Superior temporal gyrus (tissue), 1 donor: ENCODE measurements around the gene TBL1X.
A peak's percentile ranks its signal among the peaks of the same experiment; 100 is the strongest.

Experiments used
- DNase-seq: peaks from one replicate; pipeline ENCODE4 v3.0.0-alpha.2; 2016; ENCODE audit errors: extremely low spot score

TBL1X gene

DNA sequence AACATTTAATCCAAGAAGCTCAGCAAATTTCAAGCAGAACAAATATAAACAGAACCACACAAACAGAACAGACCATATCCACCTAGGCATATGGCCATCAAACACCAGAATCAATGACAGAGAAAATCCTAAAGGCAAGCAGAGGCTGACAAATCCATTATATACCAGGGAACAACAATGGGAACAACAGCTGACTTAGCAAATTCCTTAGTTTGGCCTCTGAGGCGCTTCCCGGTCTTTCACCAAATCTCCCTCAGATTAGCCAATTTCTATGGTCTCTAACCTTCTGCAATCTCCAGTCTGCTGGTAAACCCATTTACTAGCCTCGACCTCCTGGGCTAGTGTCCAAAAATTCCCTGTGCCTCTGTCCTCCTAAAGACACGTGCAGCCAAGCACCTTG, 241.6 kb downstream of the TBL1X start:
- DNase-seq: no peak

- DNase-seq: no peak
These were observed 242.6 kb downstream of the TBL1X start for GRCh38 chrX:9707306-9708033.

DNA sequence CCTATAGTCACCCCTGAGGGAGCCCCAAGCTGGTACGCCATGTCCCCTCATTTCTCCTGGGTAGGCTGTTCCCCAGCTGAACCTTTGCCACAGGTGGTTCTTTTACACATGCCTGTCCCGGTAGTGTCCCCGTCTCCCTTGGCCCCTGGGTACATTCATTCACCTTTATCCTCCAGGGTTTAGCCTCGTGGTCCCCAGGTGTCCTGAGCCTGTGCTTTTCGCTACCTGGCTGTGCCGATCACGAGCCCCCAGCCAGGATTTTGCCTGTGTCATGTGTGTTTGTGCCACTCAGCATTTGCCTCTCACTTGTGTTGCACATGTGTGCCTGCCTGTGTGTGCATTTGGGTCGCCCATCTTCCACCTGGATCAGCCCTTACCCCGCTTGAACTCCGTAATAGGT, 243.2 kb downstream of the TBL1X start:
- no peak for DNase-seq

GRCh38 chrX:9708923-9709553, 244.2 kb downstream of the TBL1X start:
- DNase-seq: peak; percentile 81

- DNase-seq: no peak
These were observed 245.5 kb downstream of the TBL1X start for GRCh38 chrX:9710332-9710731.

GRCh38 chrX:9717376-9717775, 252.5 kb downstream of the TBL1X start:
- DNase-seq: no peak

- DNase-seq: no peak
These were observed 259.9 kb downstream of the TBL1X start for GRCh38 chrX:9724711-9725110.

DNA sequence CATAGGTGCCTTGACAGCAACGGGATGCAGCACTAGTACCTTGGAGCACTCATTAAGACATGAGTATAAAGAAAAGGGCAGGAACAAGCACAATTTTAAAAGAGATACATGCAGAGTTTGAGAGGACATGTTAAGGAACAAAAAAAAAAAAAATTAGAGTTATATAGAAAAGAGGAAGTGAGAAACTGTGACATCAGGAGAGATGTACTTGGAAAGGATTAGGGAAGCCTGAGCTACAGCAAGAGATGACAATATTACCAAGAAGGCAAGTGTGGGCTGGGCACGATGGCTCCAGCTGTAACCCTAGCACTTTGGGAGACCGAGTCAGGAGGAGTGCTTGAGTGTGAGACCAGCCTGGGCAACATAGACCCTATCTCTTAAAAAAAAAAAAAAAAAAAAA, 263.4 kb downstream of the TBL1X start:
- no peak for DNase-seq

DNA sequence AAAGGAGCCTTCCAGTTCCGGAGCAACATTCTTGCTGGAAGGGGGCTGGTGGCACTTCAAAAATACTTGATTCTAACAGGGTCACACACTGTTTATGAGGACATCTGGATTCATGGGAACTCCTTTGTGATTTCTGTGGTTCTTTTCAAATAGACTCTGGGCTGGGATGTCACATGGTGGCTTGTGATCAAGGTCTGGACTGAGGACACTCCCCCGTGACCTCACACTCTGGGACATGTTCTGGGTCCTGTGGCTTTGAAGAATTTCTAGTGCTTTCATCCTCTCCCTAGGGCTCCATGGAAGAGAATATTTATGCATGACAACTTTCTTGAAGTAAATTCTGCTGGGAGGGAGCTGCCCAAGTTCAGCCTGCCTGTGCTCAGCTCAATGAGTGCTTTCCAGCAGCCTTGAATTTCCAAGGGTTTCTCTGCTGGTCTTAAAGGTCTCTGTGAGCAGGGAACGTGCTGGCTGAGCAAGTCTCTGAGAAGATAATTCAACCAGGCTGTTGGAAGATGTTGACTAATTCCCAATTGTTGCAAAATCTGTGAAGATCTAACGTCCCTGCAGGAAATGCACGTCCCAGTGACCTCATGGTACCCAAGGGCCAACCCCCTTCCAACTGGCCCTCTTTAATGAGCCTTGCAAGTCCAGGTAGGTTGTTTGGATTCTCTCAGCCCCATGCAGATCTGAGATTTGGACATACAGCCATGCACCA, 264.5 kb downstream of the TBL1X start:
- no peak for DNase-seq

DNA sequence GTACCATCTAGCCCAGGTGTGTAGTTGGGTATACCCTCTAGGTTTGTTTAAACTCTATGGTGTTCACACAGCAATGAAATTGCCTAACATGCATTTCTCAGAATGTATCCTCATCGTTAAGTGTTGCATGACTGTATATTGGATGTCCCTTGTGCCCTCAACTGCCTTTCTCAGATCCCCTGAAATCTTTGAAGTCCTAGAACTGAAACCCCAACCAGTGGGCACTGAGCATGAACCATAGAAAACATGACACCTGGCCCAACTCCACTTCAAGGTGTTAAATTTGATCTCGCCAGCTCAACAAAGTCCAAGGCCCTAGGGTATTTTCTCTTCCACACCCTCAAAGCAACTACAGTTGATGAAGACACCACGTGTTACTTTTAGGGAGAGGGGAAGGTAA, 265.2 kb downstream of the TBL1X start:
- DNase-seq: no peak

- no peak for DNase-seq
These were observed 265.9 kb downstream of the TBL1X start for GRCh38 chrX:9730752-9731151.

DNA sequence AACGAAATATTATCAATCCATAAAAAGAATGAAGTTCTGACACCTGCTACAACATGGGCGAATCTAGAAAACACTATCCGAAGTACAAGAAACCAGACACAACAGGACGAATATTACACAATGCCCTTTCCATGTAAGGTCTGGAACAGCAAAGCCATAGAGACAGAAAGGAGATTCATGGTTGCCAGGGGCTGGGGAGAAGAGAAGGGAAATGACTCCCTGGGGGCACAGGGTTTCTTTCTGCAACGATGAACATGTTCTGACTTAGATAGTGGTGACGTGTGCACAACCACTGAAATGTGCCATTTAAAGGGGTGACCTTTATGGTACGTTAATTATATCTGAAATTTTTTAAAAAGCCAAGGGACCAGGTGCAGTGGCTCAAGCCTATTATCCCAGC, 272.5 kb downstream of the TBL1X start:
- DNase-seq: no peak

GRCh38 chrX:9738151-9738550, 273.3 kb downstream of the TBL1X start:
- no peak for DNase-seq

- no peak for DNase-seq
These were observed 274.3 kb downstream of the TBL1X start for GRCh38 chrX:9739130-9739529.

DNA sequence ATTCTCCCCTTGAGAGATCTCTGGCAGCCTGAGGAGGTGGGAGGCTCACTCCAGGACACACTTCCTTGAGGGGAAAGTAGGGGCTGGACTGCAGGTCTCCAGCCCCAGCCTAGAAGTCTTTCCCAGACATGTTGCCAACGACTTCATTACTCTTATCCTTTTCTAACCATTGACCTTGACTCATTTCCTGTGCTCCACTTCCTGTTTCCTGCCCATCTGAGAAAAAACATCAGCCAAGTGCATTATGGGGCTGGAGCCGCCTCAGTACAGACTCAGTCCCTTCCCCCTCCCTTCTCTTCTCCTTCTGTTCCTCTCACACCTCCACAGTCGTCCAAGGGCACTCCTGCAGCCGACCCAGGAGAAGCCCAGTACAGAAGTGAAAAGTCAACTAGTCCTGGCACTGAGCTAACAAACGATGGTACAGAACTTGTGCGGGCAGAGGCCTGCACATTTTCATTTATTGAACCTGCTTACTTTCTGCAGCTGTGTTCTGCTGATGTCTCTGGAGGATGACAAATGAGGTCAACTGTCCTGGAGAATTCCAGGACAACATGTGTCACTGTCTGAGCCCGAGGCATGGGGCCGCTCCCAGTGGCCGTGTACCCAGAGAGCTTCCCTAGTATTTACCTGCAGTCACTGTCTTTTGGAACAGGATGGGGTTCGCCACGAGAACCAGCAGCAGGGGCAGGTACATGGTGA, 280.7 kb downstream of the TBL1X start:
- DNase-seq: no peak

- DNase-seq: no peak
These were observed 281.5 kb downstream of the TBL1X start for GRCh38 chrX:9746148-9746888.

DNA sequence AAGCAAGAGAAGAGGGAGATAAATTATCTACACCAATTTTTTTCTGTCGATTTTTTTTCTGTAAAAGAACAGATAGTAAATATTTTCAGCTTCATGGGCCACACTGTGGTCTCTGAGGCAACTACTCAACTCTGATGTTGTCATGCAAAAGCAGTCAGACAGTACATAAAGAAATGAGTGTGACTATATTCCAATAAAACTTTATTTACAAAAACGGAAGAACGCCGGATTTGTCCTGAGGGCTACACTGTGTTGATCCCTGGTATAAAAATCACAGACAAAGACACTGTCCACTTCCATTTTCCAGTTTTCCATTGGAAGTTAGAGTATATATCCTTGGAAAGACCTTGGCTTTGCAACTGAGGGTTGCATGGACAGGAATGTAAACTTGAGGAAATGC, 282.8 kb downstream of the TBL1X start:
- DNase-seq: no peak

DNA sequence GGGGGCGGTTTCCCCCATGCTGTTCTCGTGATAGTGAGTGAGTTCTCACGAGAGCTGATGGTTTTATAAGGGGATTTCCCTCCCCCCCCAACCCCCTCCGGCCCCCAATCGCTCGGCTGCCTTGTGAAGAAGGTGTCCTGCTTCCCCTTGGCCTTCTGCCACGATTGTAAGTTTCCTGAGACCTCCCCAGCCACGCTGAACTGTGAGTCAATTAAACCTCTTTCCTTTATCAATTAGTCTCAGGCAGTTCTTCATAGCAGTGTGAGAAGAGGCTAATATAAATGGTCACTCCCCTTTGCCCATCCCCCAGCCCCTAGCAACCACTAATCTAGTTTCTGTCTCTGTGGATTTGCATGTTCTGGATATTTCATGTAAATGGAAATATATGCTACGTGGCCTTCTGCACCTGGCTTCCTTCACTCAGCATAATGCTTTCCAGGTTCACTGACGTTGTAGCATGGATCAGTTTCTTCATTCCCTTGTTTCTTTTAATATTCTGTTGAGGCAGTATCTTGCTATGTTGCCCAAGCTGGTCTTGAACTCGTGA, 284.4 kb downstream of the TBL1X start:
- no peak for DNase-seq

DNA sequence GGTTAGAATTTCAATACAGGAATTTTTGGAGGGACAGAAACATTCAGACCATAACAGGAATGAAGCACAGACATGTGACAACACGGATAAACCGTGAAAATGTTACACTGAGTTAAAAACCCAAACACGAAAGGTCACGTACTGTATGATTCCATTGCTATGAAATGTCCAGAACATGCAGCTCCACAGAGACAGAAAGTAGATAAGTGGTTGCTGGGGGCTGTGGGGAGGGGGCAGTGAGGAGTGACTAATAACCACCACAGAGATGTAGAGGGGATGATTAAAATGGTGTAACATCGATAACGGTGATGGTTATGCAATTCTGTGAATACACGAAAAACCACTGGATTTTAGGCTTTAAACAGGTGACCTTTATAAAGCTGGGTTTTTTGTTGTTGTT, 292.5 kb downstream of the TBL1X start:
- DNase-seq: no peak

DNA sequence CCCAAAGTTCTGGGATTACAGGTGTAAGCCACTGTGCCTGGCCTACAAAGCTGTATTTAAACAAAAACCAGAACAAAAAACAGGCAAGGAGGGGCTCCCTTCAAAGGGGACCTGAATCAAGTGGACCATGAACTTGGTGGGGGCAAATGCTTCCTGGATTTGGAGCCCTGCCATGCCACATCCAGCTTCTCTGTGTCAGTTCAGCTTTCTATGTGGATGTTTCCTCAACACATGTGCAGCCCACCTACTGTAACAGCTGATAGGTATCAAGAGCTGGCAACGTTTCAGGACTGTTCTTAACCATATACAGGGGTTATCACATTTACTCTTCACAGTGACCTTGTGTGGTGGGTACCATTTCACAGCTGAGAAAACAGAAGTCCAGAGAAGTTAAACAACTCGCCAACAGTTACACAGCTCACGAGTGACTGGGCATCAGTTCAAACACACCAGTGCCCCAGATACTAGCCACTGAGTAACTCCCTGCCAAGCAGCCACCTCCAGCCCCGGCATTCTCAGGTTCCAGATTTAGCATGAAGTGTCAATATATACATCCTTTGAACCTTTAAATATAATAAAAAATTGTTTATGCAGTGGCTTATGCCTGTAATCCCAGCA, 293.3 kb downstream of the TBL1X start:
- DNase-seq: no peak

- no peak for DNase-seq
These were observed 294.5 kb downstream of the TBL1X start for GRCh38 chrX:9759337-9759736.
